Astrocyte (in vitro differentiated cells and primary cell): ENCODE measurements around the gene PHC2. TPM values are rescaled to one million over a fixed set of nuclear protein-coding genes. Genes with fewer than 3 reads are reported as not detected.

Experiments used
- DNase-seq: peaks from one replicate; pipeline ENCODE4 v3.0.0-alpha.2; 2010; ENCODE audit warnings: low read depth
- FAIRE-seq: peaks from 2 replicates; lab custom pipeline; 2011; peaks lifted over from hg19 to GRCh38; lab: Jason Lieb, UNC
- H2AFZ ChIP-seq: 2 replicates; pipeline ENCODE4 v1.6.0; 2012; ENCODE audit warnings: low read depth, low read length, inconsistent platforms
- H3K27ac ChIP-seq: 2 replicates; pipeline ENCODE4 v1.5.1; 2011; ENCODE audit warnings: low read depth, low read length, inconsistent platforms
- H3K27me3 ChIP-seq: 2 replicates; pipeline ENCODE4 v1.6.0; 2011; ENCODE audit warnings: low read length, inconsistent platforms; ENCODE audit not compliant: insufficient read depth
- H3K36me3 ChIP-seq: 2 replicates; pipeline ENCODE4 v1.5.1; 2011; ENCODE audit warnings: low read length, inconsistent platforms; ENCODE audit not compliant: insufficient read depth
- H3K4me1 ChIP-seq: 2 replicates; pipeline ENCODE4 v1.5.1; 2011; ENCODE audit warnings: low read length, inconsistent platforms; ENCODE audit not compliant: insufficient read depth
- H3K4me2 ChIP-seq: 2 replicates; pipeline ENCODE4 v1.6.0; 2012; ENCODE audit warnings: low read length, inconsistent platforms
- H3K4me3 ChIP-seq: 2 replicates; pipeline ENCODE4 v1.5.1; 2011; ENCODE audit warnings: low read depth, mild to moderate bottlenecking, low read length, inconsistent platforms; ENCODE audit not compliant: insufficient read depth
- H3K79me2 ChIP-seq: 2 replicates; pipeline ENCODE4 v1.6.0; 2012; ENCODE audit warnings: mild to moderate bottlenecking, low read length, inconsistent platforms; ENCODE audit not compliant: insufficient read depth
- H3K9ac ChIP-seq: 2 replicates; pipeline ENCODE4 v1.6.0; 2012; ENCODE audit warnings: mild to moderate bottlenecking, low read length, inconsistent platforms
- H3K9me3 ChIP-seq: 2 replicates; pipeline ENCODE4 v1.5.1; 2012; ENCODE audit warnings: low read depth, mild to moderate bottlenecking, low read length, inconsistent platforms; ENCODE audit not compliant: insufficient read depth
- H4K20me1 ChIP-seq: 2 replicates; pipeline ENCODE4 v1.6.0; 2012; ENCODE audit warnings: low read length, inconsistent platforms; ENCODE audit not compliant: insufficient read depth
- H3K27ac Mint-ChIP-seq: one replicate; pipeline ENCODE4 v1.8.0; 2021; ENCODE audit warnings: mild to moderate bottlenecking, mixed read lengths; ENCODE audit not compliant: unreplicated experiment
- H3K27me3 Mint-ChIP-seq: one replicate; pipeline ENCODE4 v1.8.0; 2021; ENCODE audit warnings: low read depth, mixed read lengths; ENCODE audit not compliant: unreplicated experiment
- H3K36me3 Mint-ChIP-seq: one replicate; pipeline ENCODE4 v1.8.0; 2021; ENCODE audit warnings: low read depth, mixed read lengths; ENCODE audit not compliant: unreplicated experiment
- H3K4me1 Mint-ChIP-seq: one replicate; pipeline ENCODE4 v1.8.0; 2021; ENCODE audit warnings: low read depth, mixed read lengths; ENCODE audit not compliant: unreplicated experiment
- H3K4me3 Mint-ChIP-seq: one replicate; pipeline ENCODE4 v1.8.0; 2021; ENCODE audit warnings: mild to moderate bottlenecking, moderate library complexity, mixed read lengths; ENCODE audit not compliant: unreplicated experiment
- H3K9me3 Mint-ChIP-seq: one replicate; pipeline ENCODE4 v1.8.0; 2021; ENCODE audit warnings: mild to moderate bottlenecking, mixed read lengths; ENCODE audit not compliant: unreplicated experiment
- EZH2 ChIP-seq: IDR thresholded peaks from 2 replicates; pipeline ENCODE4 v1.6.1; 2012; ENCODE audit warnings: mild to moderate bottlenecking, low read length, inconsistent platforms; ENCODE audit not compliant: insufficient read depth
- total RNA-seq: library from RNA; stranded (reverse); gene quantifications from 2 replicates; pipeline ENCODE4 v1.2.1, GENCODE V29; 2021
- TF ChIP-seq, protein P1 (sequence below): IDR thresholded peaks from 2 replicates; pipeline ENCODE4 v1.5.1; 2011; ENCODE audit warnings: low read depth, mild to moderate bottlenecking, inconsistent platforms, low read length, moderate library complexity; ENCODE audit not compliant: insufficient read depth

The PHC2 gene
- total RNA-seq, 1 donor from 2014 or later, result 113 TPM

GRCh38 chr1:33342041-33342723, 88.7 kb downstream of the PHC2 start:
- Mint-ChIP-seq H3K4me1 (peaks cover 94% of the 10 kb centered on the region), H3K4me3 (peak overlapping the region; percentile 55), H3K9me3 (no peaks in the 10 kb centered on the region), H3K36me3 (peaks cover 17% of the 10 kb centered on the region), H3K27ac (peak overlapping the region; percentile 78), H3K27me3 (no peaks in the 10 kb centered on the region)
- Histone ChIP-seq H2AFZ (no peak overlapping the region), H3K36me3 (peaks cover 36% of the 10 kb centered on the region), H3K27ac (peak overlapping the region; percentile 72), H3K79me2 (peaks cover 100% of the 10 kb centered on the region), H3K27me3 (no peaks in the 10 kb centered on the region), H3K9ac (peak overlapping the region; percentile 56), H3K4me1 (peaks cover 94% of the 10 kb centered on the region), H3K4me3 (peak overlapping the region; percentile 27), H4K20me1 (peaks cover 87% of the 10 kb centered on the region), H3K4me2 (peak overlapping the region; percentile 77), H3K9me3 (no peaks in the 10 kb centered on the region)
- DNase-seq (peak; percentile 98), FAIRE-seq (no peak)
- TF ChIP-seq EZH2, result no peak
- TF ChIP-seq, protein P1, sequence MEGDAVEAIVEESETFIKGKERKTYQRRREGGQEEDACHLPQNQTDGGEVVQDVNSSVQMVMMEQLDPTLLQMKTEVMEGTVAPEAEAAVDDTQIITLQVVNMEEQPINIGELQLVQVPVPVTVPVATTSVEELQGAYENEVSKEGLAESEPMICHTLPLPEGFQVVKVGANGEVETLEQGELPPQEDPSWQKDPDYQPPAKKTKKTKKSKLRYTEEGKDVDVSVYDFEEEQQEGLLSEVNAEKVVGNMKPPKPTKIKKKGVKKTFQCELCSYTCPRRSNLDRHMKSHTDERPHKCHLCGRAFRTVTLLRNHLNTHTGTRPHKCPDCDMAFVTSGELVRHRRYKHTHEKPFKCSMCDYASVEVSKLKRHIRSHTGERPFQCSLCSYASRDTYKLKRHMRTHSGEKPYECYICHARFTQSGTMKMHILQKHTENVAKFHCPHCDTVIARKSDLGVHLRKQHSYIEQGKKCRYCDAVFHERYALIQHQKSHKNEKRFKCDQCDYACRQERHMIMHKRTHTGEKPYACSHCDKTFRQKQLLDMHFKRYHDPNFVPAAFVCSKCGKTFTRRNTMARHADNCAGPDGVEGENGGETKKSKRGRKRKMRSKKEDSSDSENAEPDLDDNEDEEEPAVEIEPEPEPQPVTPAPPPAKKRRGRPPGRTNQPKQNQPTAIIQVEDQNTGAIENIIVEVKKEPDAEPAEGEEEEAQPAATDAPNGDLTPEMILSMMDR, result no peak

DNA sequence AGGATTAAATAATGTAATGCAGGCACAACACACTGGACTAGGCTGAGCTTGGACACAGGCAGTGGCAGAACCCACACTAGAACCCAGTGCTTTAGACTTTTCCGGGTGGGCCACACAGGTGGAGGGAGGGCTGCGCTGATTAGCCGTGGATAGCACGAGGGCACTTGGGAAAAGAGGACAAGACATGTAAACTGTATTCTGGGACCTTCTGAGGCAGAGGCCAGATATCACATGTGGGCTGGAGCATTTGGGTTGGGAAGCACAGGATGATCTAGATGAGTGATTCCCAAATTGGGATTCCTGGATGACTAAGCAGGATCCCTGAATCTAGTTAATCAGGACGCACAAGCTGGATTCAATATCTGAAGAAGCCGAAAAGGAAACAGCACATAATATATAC, 89.7 kb downstream of the PHC2 start:
- H3K9me3 ChIP-seq, result no peaks in the 10 kb centered on the region
- peaks cover 93% of the 10 kb centered on the region for H4K20me1 ChIP-seq
- no peak overlapping the region for H3K4me3 ChIP-seq
- FAIRE-seq (no peak), DNase-seq (no peak)
- H2AFZ ChIP-seq, result no peak overlapping the region
- H3K4me1 ChIP-seq, result peaks cover 94% of the 10 kb centered on the region
- Mint-ChIP-seq H3K27ac (peak overlapping the region; percentile 83), H3K27me3 (no peaks in the 10 kb centered on the region), H3K9me3 (no peaks in the 10 kb centered on the region), H3K4me3 (peak overlapping the region; percentile 47), H3K36me3 (peaks cover 14% of the 10 kb centered on the region), H3K4me1 (peaks cover 92% of the 10 kb centered on the region)
- H3K36me3 ChIP-seq, result peaks cover 37% of the 10 kb centered on the region
- H3K4me2 ChIP-seq, result peak overlapping the region; percentile 77
- peak overlapping the region; percentile 47 for H3K9ac ChIP-seq
- H3K27ac ChIP-seq, result peak overlapping the region; percentile 47
- no peaks in the 10 kb centered on the region for H3K27me3 ChIP-seq
- H3K79me2 ChIP-seq, result peaks cover 100% of the 10 kb centered on the region
- TF ChIP-seq EZH2, result no peak
- TF ChIP-seq, protein P1, result no peak

GRCh38 chr1:33339413-33339812, 91.5 kb downstream of the PHC2 start:
- H3K36me3 Mint-ChIP-seq, result peaks cover 18% of the 10 kb centered on the region
- peaks cover 100% of the 10 kb centered on the region for H3K79me2 ChIP-seq
- peaks cover 96% of the 10 kb centered on the region for H4K20me1 ChIP-seq
- no peaks in the 10 kb centered on the region for H3K27me3 ChIP-seq
- peaks cover 42% of the 10 kb centered on the region for H3K36me3 ChIP-seq
- peaks cover 94% of the 10 kb centered on the region for H3K4me1 Mint-ChIP-seq
- FAIRE-seq (no peak), DNase-seq (no peak)
- H3K4me3 Mint-ChIP-seq, result no peak overlapping the region
- H3K4me1 ChIP-seq, result peaks cover 84% of the 10 kb centered on the region
- H3K27ac ChIP-seq, result peak overlapping the region; percentile 69
- no peaks in the 10 kb centered on the region for H3K27me3 Mint-ChIP-seq
- peak overlapping the region; percentile 13 for H3K4me3 ChIP-seq
- H3K9me3 Mint-ChIP-seq, result no peaks in the 10 kb centered on the region
- peak overlapping the region; percentile 89 for H3K27ac Mint-ChIP-seq
- no peak overlapping the region for H2AFZ ChIP-seq
- H3K9ac ChIP-seq, result peak overlapping the region; percentile 62
- no peaks in the 10 kb centered on the region for H3K9me3 ChIP-seq
- TF ChIP-seq, protein P1, result peak; percentile 5
- no peak for TF ChIP-seq EZH2
- peak overlapping the region; percentile 79 for H3K4me2 ChIP-seq
